ENCODE data around the gene WDR13. TPM values are rescaled to one million over a fixed set of nuclear protein-coding genes. Genes with fewer than 3 reads are reported as not detected.

WDR13 gene
- total RNA-seq, 4 donors from 2014 or later: 95.1 to 218 (median 107) TPM

GRCh38 chrX:48599341-48599740 lies 2.0 kb downstream of the WDR13 start:
- H3K4me1 ChIP-seq: peaks cover 0 to 5% (median 0%) of the 10 kb centered on the region in 4 donors
- no peaks in the 10 kb centered on the region for H3K9me3 ChIP-seq
- no peak overlapping the region for H3K4me3 ChIP-seq
- no peak for DNase-seq
- H3K27me3 ChIP-seq: no peaks in the 10 kb centered on the region
- peaks cover 0 to 49% (median 0%) of the 10 kb centered on the region in 3 donors for H3K36me3 ChIP-seq
- no peak overlapping the region for H3K27ac ChIP-seq
- TF ChIP-seq, protein P1, sequence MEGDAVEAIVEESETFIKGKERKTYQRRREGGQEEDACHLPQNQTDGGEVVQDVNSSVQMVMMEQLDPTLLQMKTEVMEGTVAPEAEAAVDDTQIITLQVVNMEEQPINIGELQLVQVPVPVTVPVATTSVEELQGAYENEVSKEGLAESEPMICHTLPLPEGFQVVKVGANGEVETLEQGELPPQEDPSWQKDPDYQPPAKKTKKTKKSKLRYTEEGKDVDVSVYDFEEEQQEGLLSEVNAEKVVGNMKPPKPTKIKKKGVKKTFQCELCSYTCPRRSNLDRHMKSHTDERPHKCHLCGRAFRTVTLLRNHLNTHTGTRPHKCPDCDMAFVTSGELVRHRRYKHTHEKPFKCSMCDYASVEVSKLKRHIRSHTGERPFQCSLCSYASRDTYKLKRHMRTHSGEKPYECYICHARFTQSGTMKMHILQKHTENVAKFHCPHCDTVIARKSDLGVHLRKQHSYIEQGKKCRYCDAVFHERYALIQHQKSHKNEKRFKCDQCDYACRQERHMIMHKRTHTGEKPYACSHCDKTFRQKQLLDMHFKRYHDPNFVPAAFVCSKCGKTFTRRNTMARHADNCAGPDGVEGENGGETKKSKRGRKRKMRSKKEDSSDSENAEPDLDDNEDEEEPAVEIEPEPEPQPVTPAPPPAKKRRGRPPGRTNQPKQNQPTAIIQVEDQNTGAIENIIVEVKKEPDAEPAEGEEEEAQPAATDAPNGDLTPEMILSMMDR (IDR thresholded peaks at IDR 0.05): no peak
- TF ChIP-seq POLR2A (IDR thresholded peaks at IDR 0.05): no peak

DNA sequence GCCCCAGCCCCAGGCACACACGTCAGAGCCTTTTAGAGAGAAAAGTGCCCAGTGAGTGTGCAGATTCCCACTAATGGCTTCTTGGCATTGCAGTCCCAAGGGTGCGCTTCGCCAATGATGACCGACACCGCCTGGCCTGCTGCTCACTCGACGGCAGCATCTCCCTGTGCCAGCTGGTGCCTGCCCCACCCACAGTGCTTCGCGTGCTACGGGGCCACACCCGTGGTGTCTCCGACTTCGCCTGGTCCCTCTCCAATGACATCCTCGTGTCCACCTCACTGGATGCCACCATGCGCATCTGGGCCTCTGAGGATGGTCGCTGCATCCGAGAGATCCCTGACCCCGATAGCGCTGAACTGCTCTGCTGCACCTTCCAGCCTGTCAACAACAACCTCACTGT lies 2.9 kb downstream of the WDR13 start:
- H3K4me3 ChIP-seq: no peak overlapping the region
- peaks cover 0 to 5% (median 0%) of the 10 kb centered on the region in 4 donors for H3K4me1 ChIP-seq
- H3K27me3 ChIP-seq: no peaks in the 10 kb centered on the region
- H3K27ac ChIP-seq: no peak overlapping the region
- TF ChIP-seq, protein P1 (IDR thresholded peaks at IDR 0.05): no peak
- TF ChIP-seq POLR2A (IDR thresholded peaks at IDR 0.05): no peak
- no peaks in the 10 kb centered on the region for H3K9me3 ChIP-seq
- DNase-seq: no peak
- H3K36me3 ChIP-seq: peaks cover 0 to 58% (median 0%) of the 10 kb centered on the region in 3 donors

- H3K4me1 ChIP-seq: peaks cover 0 to 5% (median 0%) of the 10 kb centered on the region in 4 donors
- H3K27ac ChIP-seq: no peak overlapping the region
- no peaks in the 10 kb centered on the region for H3K9me3 ChIP-seq
- H3K27me3 ChIP-seq: no peaks in the 10 kb centered on the region
- peaks cover 0 to 58% (median 0%) of the 10 kb centered on the region in 3 donors for H3K36me3 ChIP-seq
- no peak overlapping the region for H3K4me3 ChIP-seq
- DNase-seq: no peak
- no peak for TF ChIP-seq POLR2A (IDR thresholded peaks at IDR 0.05)
- TF ChIP-seq, protein P1 (IDR thresholded peaks at IDR 0.05): no peak
These were observed 4.6 kb downstream of the WDR13 start for GRCh38 chrX:48601741-48602394.

DNA sequence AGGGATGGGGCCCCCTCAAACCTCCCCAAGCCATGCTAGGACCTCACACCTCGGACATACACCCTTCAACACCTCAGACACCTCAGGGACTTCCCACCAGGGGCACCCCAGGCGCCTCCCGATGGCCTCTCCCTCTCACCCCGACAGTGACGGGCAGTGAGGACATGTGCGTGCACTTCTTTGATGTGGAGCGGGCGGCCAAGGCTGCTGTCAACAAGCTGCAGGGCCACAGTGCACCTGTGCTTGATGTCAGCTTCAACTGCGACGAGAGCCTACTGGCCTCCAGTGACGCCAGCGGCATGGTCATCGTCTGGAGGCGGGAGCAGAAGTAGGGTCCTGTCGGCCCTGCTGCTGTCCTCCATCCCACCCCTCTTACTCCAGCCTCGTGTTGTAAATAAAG lies 7.4 kb downstream of the WDR13 start:
- Histone ChIP-seq H3K4me1 (no peaks in the 10 kb centered on the region), H3K36me3 (peaks cover 0 to 46% (median 0%) of the 10 kb centered on the region in 3 donors), H3K4me3 (no peak overlapping the region), H3K27me3 (no peaks in the 10 kb centered on the region), H3K27ac (no peak overlapping the region), H3K9me3 (no peaks in the 10 kb centered on the region)
- TF ChIP-seq, protein P1 (IDR thresholded peaks at IDR 0.05): no peak
- TF ChIP-seq POLR2A (IDR thresholded peaks at IDR 0.05): no peak
- DNase-seq: no peak

- no peak overlapping the region for H3K27ac ChIP-seq
- H3K27me3 ChIP-seq: no peaks in the 10 kb centered on the region
- peaks cover 0 to 36% (median 0%) of the 10 kb centered on the region in 3 donors for H3K36me3 ChIP-seq
- TF ChIP-seq POLR2A (IDR thresholded peaks at IDR 0.05): no peak
- TF ChIP-seq, protein P1 (IDR thresholded peaks at IDR 0.05): no peak
- H3K4me1 ChIP-seq: no peaks in the 10 kb centered on the region
- no peaks in the 10 kb centered on the region for H3K9me3 ChIP-seq
- no peak overlapping the region for H3K4me3 ChIP-seq
- DNase-seq: no peak
These were observed 8.8 kb downstream of the WDR13 start for GRCh38 chrX:48606091-48606490.
